Caco-2 (cell line): Measurements from ENCODE around the gene CNTN5. TPM values are rescaled to one million over a fixed set of nuclear protein-coding genes. Genes with fewer than 3 reads are reported as not detected.

Experiments
- BruUV-seq: library from RNA; stranded (reverse); fragments of 400-500 nt; replicated peaks from 2 replicates; lab custom pipeline; 2021; lab: Mats Ljungman, UMichigan
- CTCF ChIA-PET: fragments of 300-600 bp; sonication (Branson Sonifier 250); formaldehyde crosslinking; loops from one replicate; lab custom pipeline; 2022; ENCODE audit warnings: antibody characterized with exemption; lab: Charles Lee
- POLR2A ChIA-PET: fragments of 300-600 bp; sonication (Branson Sonifier 250); formaldehyde crosslinking; loops from one replicate; lab custom pipeline; 2022; ENCODE audit warnings: antibody characterized with exemption; lab: Charles Lee
- DNase-seq, 2 experiments: peaks; one replicate each; pipeline versions ENCODE4 v3.0.0 to v3.0.0-alpha.2; 2020 to 2022
- H3K27me3 ChIP-seq: replicated peaks from 2 replicates; pipeline ENCODE4 v1.6.0; 2011; ENCODE audit warnings: low read length; ENCODE audit not compliant: control insufficient read depth, insufficient read depth
- H3K36me3 ChIP-seq: 2 replicates; pipeline ENCODE4 v1.5.1; 2011; ENCODE audit warnings: low read length; ENCODE audit not compliant: control insufficient read depth, insufficient read depth
- H3K4me1 ChIP-seq: fragments of 250-450 bp; sonication (Bioruptor Pico); 2 replicates; pipeline ENCODE4 v1.5.1; 2020; ENCODE audit warnings: mild to moderate bottlenecking
- H3K4me3 ChIP-seq: 2 replicates; pipeline ENCODE4 v1.5.1; 2011; ENCODE audit warnings: low read depth, mild to moderate bottlenecking, control low read depth, low read length
- H3K9me3 ChIP-seq: fragments of 250-450 bp; sonication (Bioruptor Pico); 2 replicates; pipeline ENCODE4 v1.5.1; 2020; ENCODE audit warnings: mild to moderate bottlenecking, moderate library complexity
- H3K27ac Mint-ChIP-seq: one replicate; pipeline ENCODE4 v1.8.0; 2022; ENCODE audit warnings: mixed read lengths; ENCODE audit not compliant: unreplicated experiment
- H3K27me3 Mint-ChIP-seq: one replicate; pipeline ENCODE4 v1.8.0; 2022; ENCODE audit warnings: mixed read lengths; ENCODE audit not compliant: insufficient read depth, unreplicated experiment
- H3K36me3 Mint-ChIP-seq: one replicate; pipeline ENCODE4 v1.8.0; 2022; ENCODE audit warnings: mild to moderate bottlenecking, mixed read lengths; ENCODE audit not compliant: insufficient read depth, unreplicated experiment
- H3K4me1 Mint-ChIP-seq: one replicate; pipeline ENCODE4 v1.8.0; 2022; ENCODE audit warnings: low read depth, mixed read lengths; ENCODE audit not compliant: unreplicated experiment
- H3K4me3 Mint-ChIP-seq: one replicate; pipeline ENCODE4 v1.8.0; 2022; ENCODE audit warnings: mild to moderate bottlenecking, moderate library complexity, mixed read lengths; ENCODE audit not compliant: unreplicated experiment
- H3K9me3 Mint-ChIP-seq: one replicate; pipeline ENCODE4 v1.8.0; 2022; ENCODE audit warnings: mixed read lengths; ENCODE audit not compliant: unreplicated experiment
- intact Hi-C: fragments of 100-400 bp; cut with micrococcal nuclease; formaldehyde crosslinking; loops from one replicate; pipeline ENCODE4 v1.10.0; 2022; ENCODE audit not compliant: unreplicated experiment
- total RNA-seq: library from RNA; stranded (reverse); gene quantifications from 2 replicates; pipeline ENCODE4 v1.2.3, GENCODE V29; 2022
- TF ChIP-seq, protein P1 (sequence below), 2 experiments: fragments of 200-600 bp in 1 of 2; IDR thresholded peaks; 1 replicate in 1 of 2; 2 replicates in 1 of 2; pipeline versions ENCODE4 v1.5.1 to v1.8.0; 2011 to 2022; ENCODE audit warnings: antibody characterized with exemption in 1 of 2, control low read depth in 1 of 2, inconsistent platforms in 1 of 2, low read depth in 1 of 2, low read length in 1 of 2, mild to moderate bottlenecking in 1 of 2, moderate library complexity in 1 of 2; ENCODE audit not compliant: insufficient read depth in 1 of 2, severe bottlenecking in 1 of 2, unreplicated experiment in 1 of 2

CNTN5 gene
- total RNA-seq, 1 experiment from 2014 or later: 1.00 TPM

DNA sequence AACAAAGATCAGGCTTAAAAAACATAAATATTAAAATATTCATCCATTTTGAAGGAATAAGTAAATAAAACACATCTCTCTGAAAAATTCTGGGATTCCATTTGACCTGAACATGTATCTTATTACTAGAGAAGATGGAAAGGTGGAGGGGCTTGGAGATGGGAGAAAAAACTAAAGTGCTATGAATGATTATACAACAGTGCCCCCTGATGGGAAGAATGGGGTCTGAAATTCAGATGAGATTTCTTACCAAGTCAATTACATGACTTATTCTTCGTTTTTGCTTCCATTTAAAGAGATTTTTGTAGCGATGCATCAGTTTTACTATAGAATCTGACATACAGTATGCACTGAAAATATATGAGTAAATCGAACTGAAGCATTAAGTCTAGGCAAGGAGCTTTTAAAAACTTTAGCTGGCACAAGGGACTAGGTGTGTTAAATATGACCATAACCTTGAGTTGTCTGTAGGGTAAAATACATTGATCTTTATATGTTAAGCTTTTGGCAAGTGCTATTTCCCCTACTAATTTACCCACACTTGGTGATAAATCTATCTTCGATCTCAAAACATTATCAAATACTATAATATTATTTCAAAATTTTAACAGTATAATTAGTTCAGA, 718.8 kb downstream of the CNTN5 start:
- H3K9me3 ChIP-seq: no peaks in the 10 kb centered on the region; the same call in 1 of the 2 replicates
- ChIA-PET CTCF (no interaction called here), POLR2A (no interaction called here)
- H3K27ac Mint-ChIP-seq: no peak overlapping the region
- H3K4me3 Mint-ChIP-seq: no peak overlapping the region
- H3K4me1 Mint-ChIP-seq: no peaks in the 10 kb centered on the region
- H3K27me3 Mint-ChIP-seq: peaks cover 8% of the 10 kb centered on the region
- no TSS peak for BruUV-seq
- no peaks in the 10 kb centered on the region for H3K27me3 ChIP-seq
- TF ChIP-seq, protein P1, sequence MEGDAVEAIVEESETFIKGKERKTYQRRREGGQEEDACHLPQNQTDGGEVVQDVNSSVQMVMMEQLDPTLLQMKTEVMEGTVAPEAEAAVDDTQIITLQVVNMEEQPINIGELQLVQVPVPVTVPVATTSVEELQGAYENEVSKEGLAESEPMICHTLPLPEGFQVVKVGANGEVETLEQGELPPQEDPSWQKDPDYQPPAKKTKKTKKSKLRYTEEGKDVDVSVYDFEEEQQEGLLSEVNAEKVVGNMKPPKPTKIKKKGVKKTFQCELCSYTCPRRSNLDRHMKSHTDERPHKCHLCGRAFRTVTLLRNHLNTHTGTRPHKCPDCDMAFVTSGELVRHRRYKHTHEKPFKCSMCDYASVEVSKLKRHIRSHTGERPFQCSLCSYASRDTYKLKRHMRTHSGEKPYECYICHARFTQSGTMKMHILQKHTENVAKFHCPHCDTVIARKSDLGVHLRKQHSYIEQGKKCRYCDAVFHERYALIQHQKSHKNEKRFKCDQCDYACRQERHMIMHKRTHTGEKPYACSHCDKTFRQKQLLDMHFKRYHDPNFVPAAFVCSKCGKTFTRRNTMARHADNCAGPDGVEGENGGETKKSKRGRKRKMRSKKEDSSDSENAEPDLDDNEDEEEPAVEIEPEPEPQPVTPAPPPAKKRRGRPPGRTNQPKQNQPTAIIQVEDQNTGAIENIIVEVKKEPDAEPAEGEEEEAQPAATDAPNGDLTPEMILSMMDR (IDR thresholded peaks at IDR 0.05; ENCODE audit: insufficient read depth in 1 of 2, low read depth in 1 of 2, low read length in 1 of 2, severe bottlenecking in 1 of 2, unreplicated experiment in 1 of 2): peak; percentile 77 to 85
- H3K4me3 ChIP-seq: no peak overlapping the region
- DNase-seq: peak in 1 of 2 experiments; percentile 63
- no peaks in the 10 kb centered on the region for H3K36me3 ChIP-seq
- no peaks in the 10 kb centered on the region for H3K36me3 Mint-ChIP-seq
- no peaks in the 10 kb centered on the region for H3K9me3 Mint-ChIP-seq
- intact Hi-C loops: loop anchor here (1.0 to 10.0 kb wide), 3 partner anchors 723 to 1285 kb away; no protein-coding TSS in a partner anchor
- H3K4me1 ChIP-seq: no peaks in the 10 kb centered on the region

GRCh38 chr11:99742501-99742900, 721.8 kb downstream of the CNTN5 start:
- no peak overlapping the region for H3K4me3 ChIP-seq
- DNase-seq: no peak
- POLR2A ChIA-PET: no interaction called here
- no peaks in the 10 kb centered on the region for H3K36me3 ChIP-seq
- no peaks in the 10 kb centered on the region for H3K4me1 Mint-ChIP-seq
- CTCF ChIA-PET: no interaction called here
- H3K27me3 ChIP-seq: no peaks in the 10 kb centered on the region; the same call in 1 of the 2 replicates
- H3K4me1 ChIP-seq: no peaks in the 10 kb centered on the region
- H3K36me3 Mint-ChIP-seq: no peaks in the 10 kb centered on the region
- TF ChIP-seq, protein P1 (IDR thresholded peaks at IDR 0.05; ENCODE audit: insufficient read depth in 1 of 2, low read depth in 1 of 2, low read length in 1 of 2, severe bottlenecking in 1 of 2, unreplicated experiment in 1 of 2): no peak
- H3K27ac Mint-ChIP-seq: no peak overlapping the region
- no peaks in the 10 kb centered on the region for H3K9me3 Mint-ChIP-seq
- H3K9me3 ChIP-seq: no peaks in the 10 kb centered on the region; the same call in 1 of the 2 replicates
- intact Hi-C loops: no loop called here
- H3K4me3 Mint-ChIP-seq: no peak overlapping the region
- BruUV-seq: no TSS peak
- peaks cover 2% of the 10 kb centered on the region for H3K27me3 Mint-ChIP-seq

GRCh38 chr11:99759787-99760186, 739.0 kb downstream of the CNTN5 start:
- CTCF ChIA-PET: no interaction called here

More at GRCh38 chr11:99759787-99760186, 739.0 kb downstream of the CNTN5 start:
- Mint-ChIP-seq H3K4me3 (no peak overlapping the region), H3K27ac (no peak overlapping the region), H3K4me1 (no peaks in the 10 kb centered on the region), H3K27me3 (peaks cover 2% of the 10 kb centered on the region), H3K9me3 (no peaks in the 10 kb centered on the region), H3K36me3 (no peaks in the 10 kb centered on the region)
- H3K4me3 ChIP-seq: no peak overlapping the region
- no peaks in the 10 kb centered on the region for H3K4me1 ChIP-seq
- TF ChIP-seq, protein P1 (IDR thresholded peaks at IDR 0.05; ENCODE audit: insufficient read depth in 1 of 2, low read depth in 1 of 2, low read length in 1 of 2, severe bottlenecking in 1 of 2, unreplicated experiment in 1 of 2): no peak
- no TSS peak for BruUV-seq
- no peaks in the 10 kb centered on the region for H3K36me3 ChIP-seq
- H3K27me3 ChIP-seq: no peaks in the 10 kb centered on the region
- intact Hi-C loops: no loop called here
- no peaks in the 10 kb centered on the region for H3K9me3 ChIP-seq
- POLR2A ChIA-PET: no interaction called here
- no peak for DNase-seq
